H1 (cell line): Measurements from ENCODE around the gene TMEM266. TPM values are rescaled to one million over a fixed set of nuclear protein-coding genes. Genes with fewer than 3 reads are reported as not detected.

ENCODE experiments used
- BACH1 ChIP-seq: IDR thresholded peaks from 2 replicates; pipeline ENCODE4 v1.6.1; 2012; ENCODE audit warnings: low read length, improper control_type of control experiment
- CHD7 ChIP-seq: fragments of 300-600 bp; sonication (generic); IDR thresholded peaks from 2 replicates; pipeline ENCODE4 v1.7.1; 2012; ENCODE audit warnings: low read length, moderate library complexity, mild to moderate bottlenecking, inconsistent platforms; ENCODE audit not compliant: insufficient replicate concordance
- GTF2F1 ChIP-seq: IDR thresholded peaks from 2 replicates; pipeline ENCODE4 v1.6.1; 2012; ENCODE audit warnings: low read depth, low read length, improper control_type of control experiment, borderline replicate concordance
- SAP30 ChIP-seq: fragments of 300-600 bp; sonication (generic); IDR thresholded peaks from 2 replicates; pipeline ENCODE4 v1.7.1; 2012; ENCODE audit warnings: low read length, moderate library complexity, mild to moderate bottlenecking, inconsistent platforms; ENCODE audit not compliant: insufficient read depth, insufficient replicate concordance
- polyA plus RNA-seq, 7 experiments: library from polyadenylated mRNA; depleted of rRNA in 3 of 7; stranded (reverse) in 5 of 7; unstranded in 2 of 7; fragments of >200 nt in 5 of 7; fragments of 200-250 nt in 2 of 7; gene quantifications; 1 replicate in 5 of 7; 2 replicates in 1 of 7; 4 replicates in 1 of 7; pipeline versions ENCODE4 v1.2.1 to v1.2.3, GENCODE V29; 2011 to 2013; ENCODE audit warnings: missing spikeins in 2 of 7, mixed read lengths in 2 of 7
- total RNA-seq: library from RNA; stranded (reverse); fragmentation: NEBNext Ultra II Directional; extraction: Animal tissue kit (Norgen Biotek cat#: 25700); gene quantifications from 2 replicates; pipeline ENCODE4 v1.2.1, GENCODE V29; 2021

Gene TMEM266
- total and polyA plus RNA-seq, 2 of the 8 experiments (the other 6 are each of a cell fraction or from before 2014, with no cell fraction given): 2.6 TPM

DNA sequence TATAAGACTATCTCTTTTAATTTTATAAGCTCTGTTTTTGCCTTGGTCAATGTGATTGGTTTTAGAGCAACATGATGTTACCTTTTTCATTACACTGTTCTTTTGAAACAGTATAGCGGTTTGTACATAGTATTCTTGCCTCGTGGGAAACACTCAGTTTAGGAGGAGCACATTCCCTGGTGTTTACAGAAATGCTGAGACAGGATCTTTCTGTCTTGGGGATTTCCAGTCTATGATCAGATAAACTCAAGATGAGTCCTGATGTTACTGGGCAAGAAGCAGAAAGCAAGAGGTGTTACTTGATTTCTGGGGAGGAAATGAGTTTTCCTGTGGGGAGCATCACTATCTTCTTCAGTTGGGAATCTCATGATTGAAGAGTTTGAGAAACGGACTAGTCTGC, 2.5 kb downstream of the TMEM266 start (continued):
- TF ChIP-seq SAP30 (no peak), CHD7 (no peak), BACH1 (no peak), GTF2F1 (no peak)
